ENCODE measurements around the gene SLC39A11.
"Not testable (repeated sequence)": the region's sequence is repeated elsewhere in the genome, so short reads cannot be mapped to it uniquely, and the experiment has no call there.

SLC39A11 gene

GRCh38 chr17:72788950-72789585 lies 303.4 kb downstream of the SLC39A11 start:
- peaks cover under 1% of the 10 kb centered on the region for H3K9me3 ChIP-seq (ENCODE audit: control insufficient read depth, low read length)
- H3K36me3 ChIP-seq (ENCODE audit: control insufficient read depth, insufficient read depth, low read length) = no peaks in the 10 kb centered on the region
- no peak overlapping the region for H3K27ac ChIP-seq (ENCODE audit: low read depth, low read length, severe bottlenecking)
- H3K4me3 ChIP-seq (ENCODE audit: extremely low read depth, insufficient read depth, low read length, poor library complexity, severe bottlenecking) = no peak overlapping the region
- WGBS, 2 experiments (ENCODE audit: insufficient coverage in 2 of 2) = 90 to 91% methylated on average over 18 to 19 of the region's 19 CpGs
- H3K4me1 ChIP-seq (ENCODE audit: control insufficient read depth, insufficient read depth, low read length, poor library complexity, severe bottlenecking) = no peaks in the 10 kb centered on the region

GRCh38 chr17:72786209-72786608 lies 306.3 kb downstream of the SLC39A11 start:
- no peaks in the 10 kb centered on the region for H3K36me3 ChIP-seq (ENCODE audit: control insufficient read depth, insufficient read depth, low read length)
- 96 to 100% methylated on average over 2 of the region's 2 CpGs for WGBS, 2 experiments (ENCODE audit: insufficient coverage in 2 of 2)
- no peak overlapping the region for H3K4me3 ChIP-seq (ENCODE audit: extremely low read depth, insufficient read depth, low read length, poor library complexity, severe bottlenecking)
- H3K27ac ChIP-seq (ENCODE audit: low read depth, low read length, severe bottlenecking) = no peak overlapping the region
- H3K4me1 ChIP-seq (ENCODE audit: control insufficient read depth, insufficient read depth, low read length, poor library complexity, severe bottlenecking) = no peaks in the 10 kb centered on the region
- H3K9me3 ChIP-seq (ENCODE audit: control insufficient read depth, low read length) = no peaks in the 10 kb centered on the region

- WGBS, 2 experiments (ENCODE audit: insufficient coverage in 2 of 2) = 61 to 79% methylated on average over 3 to 4 of the region's 6 CpGs
- H3K36me3 ChIP-seq (ENCODE audit: control insufficient read depth, insufficient read depth, low read length) = no peaks in the 10 kb centered on the region
- H3K27ac ChIP-seq (ENCODE audit: low read depth, low read length, severe bottlenecking) = no peak overlapping the region
- H3K4me1 ChIP-seq (ENCODE audit: control insufficient read depth, insufficient read depth, low read length, poor library complexity, severe bottlenecking) = no peaks in the 10 kb centered on the region
- H3K4me3 ChIP-seq (ENCODE audit: extremely low read depth, insufficient read depth, low read length, poor library complexity, severe bottlenecking) = no peak overlapping the region
- H3K9me3 ChIP-seq (ENCODE audit: control insufficient read depth, low read length) = no peaks in the 10 kb centered on the region
Observed at GRCh38 chr17:72782985-72783701, 309.3 kb downstream of the SLC39A11 start.

GRCh38 chr17:72782437-72782836 lies 310.1 kb downstream of the SLC39A11 start:
- H3K9me3 ChIP-seq (ENCODE audit: control insufficient read depth, low read length); H3K4me1 ChIP-seq (ENCODE audit: control insufficient read depth, insufficient read depth, low read length, poor library complexity, severe bottlenecking); H3K4me3 ChIP-seq (ENCODE audit: extremely low read depth, insufficient read depth, low read length, poor library complexity, severe bottlenecking); H3K36me3 ChIP-seq (ENCODE audit: control insufficient read depth, insufficient read depth, low read length); H3K27ac ChIP-seq (ENCODE audit: low read depth, low read length, severe bottlenecking): not testable (repeated sequence)
- 83% methylated on average over 2 of the region's 5 CpGs; no CpG with 5 or more reads in 1 of the 2 experiments for WGBS, 2 experiments (ENCODE audit: insufficient coverage in 2 of 2)

GRCh38 chr17:72778169-72779151 lies 314.0 kb downstream of the SLC39A11 start:
- Histone ChIP-seq H3K9me3 (ENCODE audit: control insufficient read depth, low read length) (no peaks in the 10 kb centered on the region), H3K27ac (ENCODE audit: low read depth, low read length, severe bottlenecking) (no peak overlapping the region), H3K36me3 (ENCODE audit: control insufficient read depth, insufficient read depth, low read length) (no peaks in the 10 kb centered on the region), H3K4me3 (ENCODE audit: extremely low read depth, insufficient read depth, low read length, poor library complexity, severe bottlenecking) (no peak overlapping the region), H3K4me1 (ENCODE audit: control insufficient read depth, insufficient read depth, low read length, poor library complexity, severe bottlenecking) (no peaks in the 10 kb centered on the region)
- 92 to 94% methylated on average over 7 to 8 of the region's 14 CpGs for WGBS, 2 experiments (ENCODE audit: insufficient coverage in 2 of 2)

GRCh38 chr17:72775919-72776318 lies 316.6 kb downstream of the SLC39A11 start:
- 79 to 92% methylated on average over 4 of the region's 4 CpGs for WGBS, 2 experiments (ENCODE audit: insufficient coverage in 2 of 2)
- Histone ChIP-seq H3K36me3 (ENCODE audit: control insufficient read depth, insufficient read depth, low read length) (no peaks in the 10 kb centered on the region), H3K27ac (ENCODE audit: low read depth, low read length, severe bottlenecking) (no peak overlapping the region), H3K4me3 (ENCODE audit: extremely low read depth, insufficient read depth, low read length, poor library complexity, severe bottlenecking) (no peak overlapping the region), H3K4me1 (ENCODE audit: control insufficient read depth, insufficient read depth, low read length, poor library complexity, severe bottlenecking) (no peaks in the 10 kb centered on the region), H3K9me3 (ENCODE audit: control insufficient read depth, low read length) (no peaks in the 10 kb centered on the region)

- Histone ChIP-seq H3K9me3 (ENCODE audit: control insufficient read depth, low read length) (peaks cover 4% of the 10 kb centered on the region), H3K4me1 (ENCODE audit: control insufficient read depth, insufficient read depth, low read length, poor library complexity, severe bottlenecking) (no peaks in the 10 kb centered on the region), H3K4me3 (ENCODE audit: extremely low read depth, insufficient read depth, low read length, poor library complexity, severe bottlenecking) (no peak overlapping the region), H3K36me3 (ENCODE audit: control insufficient read depth, insufficient read depth, low read length) (no peaks in the 10 kb centered on the region), H3K27ac (ENCODE audit: low read depth, low read length, severe bottlenecking) (no peak overlapping the region)
- WGBS, 2 experiments (ENCODE audit: insufficient coverage in 2 of 2) = 90 to 92% methylated on average over 4 to 5 of the region's 5 CpGs
Observed at GRCh38 chr17:72775237-72775636, 317.3 kb downstream of the SLC39A11 start.

GRCh38 chr17:72774236-72774635 lies 318.3 kb downstream of the SLC39A11 start:
- H3K9me3 ChIP-seq (ENCODE audit: control insufficient read depth, low read length) = peaks cover 5% of the 10 kb centered on the region
- H3K4me3 ChIP-seq (ENCODE audit: extremely low read depth, insufficient read depth, low read length, poor library complexity, severe bottlenecking) = no peak overlapping the region
- no peak overlapping the region for H3K27ac ChIP-seq (ENCODE audit: low read depth, low read length, severe bottlenecking)
- 75 to 88% methylated on average over 2 to 4 of the region's 4 CpGs for WGBS, 2 experiments (ENCODE audit: insufficient coverage in 2 of 2)
- no peaks in the 10 kb centered on the region for H3K36me3 ChIP-seq (ENCODE audit: control insufficient read depth, insufficient read depth, low read length)
- H3K4me1 ChIP-seq (ENCODE audit: control insufficient read depth, insufficient read depth, low read length, poor library complexity, severe bottlenecking) = no peaks in the 10 kb centered on the region

- WGBS, 2 experiments (ENCODE audit: insufficient coverage in 2 of 2) = no CpG with 5 or more reads among the region's 1 CpG
- not testable (repeated sequence) for H3K4me3 ChIP-seq (ENCODE audit: extremely low read depth, insufficient read depth, low read length, poor library complexity, severe bottlenecking)
Observed at GRCh38 chr17:72773225-72773624, 319.3 kb downstream of the SLC39A11 start.

GRCh38 chr17:72772331-72772821 lies 320.1 kb downstream of the SLC39A11 start:
- Histone ChIP-seq H3K36me3 (ENCODE audit: control insufficient read depth, insufficient read depth, low read length) (no peaks in the 10 kb centered on the region), H3K9me3 (ENCODE audit: control insufficient read depth, low read length) (peaks cover 9% of the 10 kb centered on the region), H3K27ac (ENCODE audit: low read depth, low read length, severe bottlenecking) (no peak overlapping the region), H3K4me3 (ENCODE audit: extremely low read depth, insufficient read depth, low read length, poor library complexity, severe bottlenecking) (no peak overlapping the region), H3K4me1 (ENCODE audit: control insufficient read depth, insufficient read depth, low read length, poor library complexity, severe bottlenecking) (no peaks in the 10 kb centered on the region)
- 94 to 97% methylated on average over 6 of the region's 7 CpGs for WGBS, 2 experiments (ENCODE audit: insufficient coverage in 2 of 2)

More at GRCh38 chr17:72773225-72773624, 319.3 kb downstream of the SLC39A11 start:
- not testable (repeated sequence) for H3K9me3 ChIP-seq (ENCODE audit: control insufficient read depth, low read length); H3K27ac ChIP-seq (ENCODE audit: low read depth, low read length, severe bottlenecking); H3K4me1 ChIP-seq (ENCODE audit: control insufficient read depth, insufficient read depth, low read length, poor library complexity, severe bottlenecking); H3K36me3 ChIP-seq (ENCODE audit: control insufficient read depth, insufficient read depth, low read length)
